ENCODE results near the gene TERT. TPM values are rescaled to one million over a fixed set of nuclear protein-coding genes. Genes with fewer than 3 reads are reported as not detected.

The TERT gene
- total and polyA plus RNA-seq, 2 donors (not counting 1 experiment from before 2014, with no cell fraction given): 0.24 to 0.39 TPM

GRCh38 chr5:1332461-1333001, 37.7 kb upstream of the TERT start:
- no peak overlapping the region for H3K27ac Mint-ChIP-seq

More at GRCh38 chr5:1332461-1333001, 37.7 kb upstream of the TERT start:
- 100% methylated on average over 5 of the region's 11 CpGs for WGBS (ENCODE audit: insufficient coverage)
- TF ChIP-seq CTCF (IDR thresholded peaks at IDR 0.05) (no peak), EZH2 (IDR thresholded peaks at IDR 0.05; ENCODE audit: borderline replicate concordance, insufficient read depth, low read depth, low read length, poor library complexity, severe bottlenecking) (no peak)
- Histone ChIP-seq H3K27me3 (replicated peaks in 1 of 4; ENCODE audit: control extremely low read depth in 1 of 4, control insufficient read depth in 3 of 4, insufficient read depth in 4 of 4, low read length in 3 of 4) (no peaks in the 10 kb centered on the region), H3K4me2 (replicated peaks; ENCODE audit: low read depth, low read length, poor library complexity, severe bottlenecking) (no peak overlapping the region), H3K4me3 (ENCODE audit: control extremely low read depth in 1 of 5, extremely low read depth in 1 of 5, insufficient read depth in 1 of 5, low read depth in 2 of 5, low read length in 4 of 5) (no peak overlapping the region), H3K79me2 (ENCODE audit: control insufficient read depth, insufficient read depth, low read length) (peaks cover 47% of the 10 kb centered on the region), H4K20me1 (ENCODE audit: control insufficient read depth, insufficient read depth, low read length, poor library complexity, severe bottlenecking) (peaks cover 74% of the 10 kb centered on the region), H2AFZ (ENCODE audit: insufficient read depth, low read depth, low read length, poor library complexity, severe bottlenecking) (no peak overlapping the region), H3K27ac (ENCODE audit: low read length in 2 of 2) (no peak overlapping the region), H3K36me3 (replicated peaks in 1 of 2; ENCODE audit: control extremely low read depth in 1 of 2, control insufficient read depth in 1 of 2, extremely low read depth in 1 of 2, insufficient read depth in 2 of 2, low read length in 1 of 2) (peaks cover 0 to 84% of the 10 kb centered on the region in 2 experiments), H3K9me3 (ENCODE audit: control extremely low read depth in 1 of 3, control insufficient read depth in 2 of 3, insufficient read depth in 1 of 3, low read length in 2 of 3) (no peaks in the 10 kb centered on the region), H3K4me1 (ENCODE audit: control insufficient read depth in 2 of 2, insufficient read depth in 2 of 2, low read length in 2 of 2) (peaks cover 0 to 13% of the 10 kb centered on the region in 2 donors), H3K9ac (ENCODE audit: low read length) (no peak overlapping the region)
- Mint-ChIP-seq H3K4me1 (peaks cover 9% of the 10 kb centered on the region), H3K9me3 (ENCODE audit: insufficient read depth) (no peaks in the 10 kb centered on the region), H3K27me3 (no peaks in the 10 kb centered on the region), H3K4me3 (no peak overlapping the region)
- intact Hi-C loops (cut with micrococcal nuclease): no loop called here
- ATAC-seq (ENCODE audit: low read depth) (no peak), DNase-seq (no peak)
- POLR2A ChIA-PET: interaction anchor here (0.6 kb wide), 1 partner anchor 186 kb away, joined by 4 read pairs; no protein-coding TSS in a partner anchor
- CTCF ChIA-PET: no interaction called here
